Spleen (tissue), 11 donors: ENCODE results near the gene DSE. TPM values are rescaled to one million over a fixed set of nuclear protein-coding genes. Genes with fewer than 3 reads are reported as not detected.

Experiments used
- DNase-seq: peaks from one replicate; pipeline ENCODE4 v3.0.0-alpha.2; 2020
- H3K27ac ChIP-seq, 8 donors: fragments of 200-600 bp; sonication (generic) in 7 of 8; 1 replicate in 4 of 8; 2 replicates in 4 of 8; pipeline versions ENCODE4 v1.5.0 to v1.8.0; 2016 to 2021; ENCODE audit warnings: inconsistent platforms in 4 of 8, mild to moderate bottlenecking in 4 of 8, moderate library complexity in 1 of 8
- H3K27me3 ChIP-seq, 7 donors: fragments of 200-600 bp; sonication (generic) in 6 of 7; replicated peaks in 1 of 7; 1 replicate in 4 of 7; 2 replicates in 3 of 7; pipeline versions ENCODE4 v1.5.0 to v1.8.0; 2016 to 2021; ENCODE audit warnings: inconsistent platforms in 3 of 7, mild to moderate bottlenecking in 1 of 7
- H3K36me3 ChIP-seq, 6 donors: fragments of 200-600 bp; sonication (generic) in 5 of 6; 1 replicate in 4 of 6; 2 replicates in 2 of 6; pipeline versions ENCODE4 v1.5.0 to v1.8.0; 2016 to 2021; ENCODE audit warnings: inconsistent platforms in 2 of 6
- H3K4me1 ChIP-seq, 6 donors: fragments of 200-600 bp; sonication (generic) in 5 of 6; 1 replicate in 3 of 6; 2 replicates in 3 of 6; pipeline versions ENCODE4 v1.5.0 to v1.8.0; 2016 to 2021; ENCODE audit warnings: inconsistent platforms in 3 of 6
- H3K4me3 ChIP-seq, 8 donors: fragments of 200-600 bp; sonication (generic) in 7 of 8; 1 replicate in 4 of 8; 2 replicates in 4 of 8; pipeline versions ENCODE4 v1.5.0 to v1.8.0; 2016 to 2021; ENCODE audit warnings: inconsistent platforms in 4 of 8, mild to moderate bottlenecking in 4 of 8, moderate library complexity in 2 of 8
- H3K9me3 ChIP-seq, 8 donors: fragments of 200-600 bp; sonication (generic) in 7 of 8; 1 replicate in 4 of 8; 2 replicates in 4 of 8; pipeline versions ENCODE4 v1.5.0 to v1.8.0; 2016 to 2021; ENCODE audit warnings: inconsistent platforms in 4 of 8
- POLR2A ChIP-seq, 3 donors: fragments of 450-650 bp; IDR thresholded peaks; one replicate each; pipeline ENCODE4 v1.5.1; 2017; ENCODE audit warnings: antibody characterized with exemption in 3 of 3, mild to moderate bottlenecking in 1 of 3
- POLR2AphosphoS5 ChIP-seq, 3 donors: sonication (generic); formaldehyde crosslinking; IDR thresholded peaks; one replicate each; pipeline ENCODE4 v1.5.1; 2017; ENCODE audit warnings: antibody characterized with exemption in 3 of 3
- WGBS, 5 donors: extraction: QIAGEN DNeasy Blood & Tissue Kit in 3 of 5; methylation state at CpG; one replicate each; pipeline versions ENCODE4 v1.1.5 to v1.1.7; 2013 to 2018; 5-methylcytosine and 5-hydroxymethylcytosine counted together
- intact Hi-C: fragments of 100-400 bp; cut with DNase I; formaldehyde crosslinking; loops from one replicate; pipeline ENCODE4 v1.15.0; 2023; ENCODE audit warnings: low total_unique reads
- polyA plus RNA-seq, 3 donors: library from polyadenylated mRNA; stranded (reverse); fragments of 200-250 nt; gene quantifications; one replicate each; pipeline ENCODE4 v1.2.1, GENCODE V29; 2013
- total RNA-seq, 7 donors: library from RNA; depleted of rRNA in 3 of 7; stranded (reverse); fragments of >200 nt in 3 of 7; fragmentation: NEBNext Ultra II Directional in 4 of 7; extraction: Animal tissue kit (Norgen Biotek cat#: 25700) in 4 of 7; gene quantifications; one replicate each; pipeline versions ENCODE4 v1.1.0 to v1.2.1, GENCODE V29; 2016 to 2021
- TF ChIP-seq, protein P1 (sequence below), 11 experiments: fragments of 200-600 bp in 7 of 11; fragments of 450-650 bp in 4 of 11; sonication (generic) in 4 of 11; IDR thresholded peaks in 8 of 11; conservative IDR thresholded peaks in 3 of 11; 1 replicate in 7 of 11; 2 replicates in 4 of 11; pipeline versions ENCODE4 v1.4.0 to v1.8.0; 2016 to 2021; ENCODE audit warnings: antibody characterized with exemption in 11 of 11, inconsistent platforms in 4 of 11, mild to moderate bottlenecking in 1 of 11
- donor health status: healthy with polysubstance abuse.
- donor health status: DM: no; HTN: no; CAD: no; lungs with moderate emphysema.
- donor health status: DM: no; HTN: no; CAD: no.
- donor health status: Bipolar disorder and iron deficiency.
- donor health status: healthy.
- donor health status: DM: no; HTN: no; CAD: no.
- donor health status: DM: yes; HTN: yes; CAD: no.

Gene DSE
- total and polyA plus RNA-seq, 10 donors: 8.2 to 82.3 (median 61.7) TPM

DNA sequence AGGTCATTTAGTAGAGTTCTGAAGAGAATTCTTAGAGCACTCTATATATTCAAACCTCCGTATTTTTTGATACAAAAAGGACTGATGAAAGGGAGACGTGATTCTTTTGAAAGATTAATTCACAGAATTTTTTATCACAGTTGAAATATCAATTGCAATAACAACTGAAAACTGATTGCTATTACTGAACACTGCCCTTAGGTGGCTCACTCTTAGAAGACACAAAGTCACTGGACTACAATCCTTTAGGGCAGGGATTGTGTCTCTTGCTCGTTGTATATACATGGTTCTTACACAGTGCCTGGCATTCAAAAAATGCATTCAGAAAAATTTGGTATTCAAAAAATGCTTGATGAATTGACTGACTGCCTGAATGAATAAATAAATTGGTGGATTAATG, 73.3 kb downstream of the DSE start:
- TF ChIP-seq, protein P1, sequence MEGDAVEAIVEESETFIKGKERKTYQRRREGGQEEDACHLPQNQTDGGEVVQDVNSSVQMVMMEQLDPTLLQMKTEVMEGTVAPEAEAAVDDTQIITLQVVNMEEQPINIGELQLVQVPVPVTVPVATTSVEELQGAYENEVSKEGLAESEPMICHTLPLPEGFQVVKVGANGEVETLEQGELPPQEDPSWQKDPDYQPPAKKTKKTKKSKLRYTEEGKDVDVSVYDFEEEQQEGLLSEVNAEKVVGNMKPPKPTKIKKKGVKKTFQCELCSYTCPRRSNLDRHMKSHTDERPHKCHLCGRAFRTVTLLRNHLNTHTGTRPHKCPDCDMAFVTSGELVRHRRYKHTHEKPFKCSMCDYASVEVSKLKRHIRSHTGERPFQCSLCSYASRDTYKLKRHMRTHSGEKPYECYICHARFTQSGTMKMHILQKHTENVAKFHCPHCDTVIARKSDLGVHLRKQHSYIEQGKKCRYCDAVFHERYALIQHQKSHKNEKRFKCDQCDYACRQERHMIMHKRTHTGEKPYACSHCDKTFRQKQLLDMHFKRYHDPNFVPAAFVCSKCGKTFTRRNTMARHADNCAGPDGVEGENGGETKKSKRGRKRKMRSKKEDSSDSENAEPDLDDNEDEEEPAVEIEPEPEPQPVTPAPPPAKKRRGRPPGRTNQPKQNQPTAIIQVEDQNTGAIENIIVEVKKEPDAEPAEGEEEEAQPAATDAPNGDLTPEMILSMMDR (IDR thresholded peaks at IDR 0.05 in 8 of 11, conservative IDR thresholded peaks at IDR 0.05 in 3 of 11): peak in 9 of 11 experiments; percentile 25 to 65 (median 52)
- TF ChIP-seq POLR2AphosphoS5 (IDR thresholded peaks at IDR 0.05): no peak
- Histone ChIP-seq H3K27ac (no peak overlapping the region), H3K4me3 (no peak overlapping the region), H3K36me3 (no peaks in the 10 kb centered on the region), H3K4me1 (peaks cover 6 to 69% (median 43%) of the 10 kb centered on the region in 6 donors), H3K27me3 (no peaks in the 10 kb centered on the region), H3K9me3 (no peaks in the 10 kb centered on the region)
- intact Hi-C loops: loop anchor here (5.0 kb wide), 1 partner anchor 88 kb away; no protein-coding TSS in a partner anchor
- DNase-seq: no peak
- 25 to 49% (median 30%) methylated on average over 3 of the region's 3 CpGs for WGBS, 5 donors

DNA sequence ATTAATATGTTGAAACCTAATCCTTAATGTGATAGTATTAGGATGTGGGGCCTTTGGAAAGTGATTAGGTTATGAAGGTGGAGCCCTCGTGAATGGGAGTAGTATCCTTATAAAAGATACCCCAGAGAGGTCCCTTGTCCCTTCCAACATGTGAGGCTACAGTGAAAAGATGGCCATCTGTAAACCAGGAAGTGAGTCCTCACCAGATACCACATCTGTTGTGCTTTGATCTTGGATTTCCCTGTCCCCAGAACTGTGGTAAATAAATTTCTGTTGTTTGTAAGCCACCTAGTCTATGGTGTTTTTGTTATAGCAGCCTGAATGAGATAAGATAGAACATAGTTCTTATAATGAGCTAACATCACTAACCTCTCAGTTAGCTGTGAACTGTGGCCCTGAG, 73.8 kb downstream of the DSE start:
- H3K4me1 ChIP-seq: peaks cover under 1 to 69% (median 39%) of the 10 kb centered on the region in 6 donors
- H3K36me3 ChIP-seq: no peaks in the 10 kb centered on the region
- 75 to 94% (median 87%) methylated on average over 1 of the region's 1 CpG for WGBS, 5 donors
- TF ChIP-seq POLR2AphosphoS5 (IDR thresholded peaks at IDR 0.05) (no peak), POLR2A (IDR thresholded peaks at IDR 0.05) (no peak)
- TF ChIP-seq, protein P1 (IDR thresholded peaks at IDR 0.05 in 8 of 11, conservative IDR thresholded peaks at IDR 0.05 in 3 of 11): no peak
- H3K4me3 ChIP-seq: no peak overlapping the region
- H3K27me3 ChIP-seq: no peaks in the 10 kb centered on the region
- DNase-seq: no peak
- peak overlapping the region in 1 of 8 donors; percentile 16 for H3K27ac ChIP-seq
- intact Hi-C loops: loop anchor here (5.0 kb wide), 1 partner anchor 88 kb away; no protein-coding TSS in a partner anchor
- no peaks in the 10 kb centered on the region for H3K9me3 ChIP-seq

DNA sequence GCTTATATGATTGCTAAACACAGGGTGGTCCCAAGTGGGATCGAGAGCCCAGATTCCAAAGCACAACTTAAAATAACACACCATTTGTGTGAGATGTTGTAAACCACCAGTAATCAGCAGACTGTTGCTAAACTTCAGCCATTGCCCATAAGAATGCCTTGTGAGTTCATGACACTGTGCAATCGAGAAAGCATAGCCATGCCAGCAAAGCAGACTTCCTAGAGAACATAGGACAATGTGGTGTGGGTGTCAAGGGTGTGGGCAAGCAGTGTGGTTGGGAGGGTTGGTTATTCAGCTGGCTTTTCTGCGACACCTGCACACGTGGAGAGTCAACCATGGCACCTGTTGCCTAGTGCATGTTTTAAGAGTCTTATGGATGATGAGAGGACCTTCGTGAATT, 74.4 kb downstream of the DSE start:
- peak overlapping the region in 1 of 8 donors; percentile 16 for H3K27ac ChIP-seq
- no peaks in the 10 kb centered on the region for H3K9me3 ChIP-seq
- 56 to 62% (median 57%) methylated on average over 5 of the region's 5 CpGs for WGBS, 5 donors
- no peak for DNase-seq
- no peaks in the 10 kb centered on the region for H3K27me3 ChIP-seq
- no peaks in the 10 kb centered on the region for H3K36me3 ChIP-seq
- H3K4me1 ChIP-seq: peaks cover 0 to 71% (median 38%) of the 10 kb centered on the region in 6 donors
- TF ChIP-seq, protein P1 (IDR thresholded peaks at IDR 0.05 in 8 of 11, conservative IDR thresholded peaks at IDR 0.05 in 3 of 11): no peak
- peak in 1 of 3 donors; percentile 41 for TF ChIP-seq POLR2AphosphoS5 (IDR thresholded peaks at IDR 0.05)
- no peak overlapping the region for H3K4me3 ChIP-seq
- intact Hi-C loops: no loop called here

DNA sequence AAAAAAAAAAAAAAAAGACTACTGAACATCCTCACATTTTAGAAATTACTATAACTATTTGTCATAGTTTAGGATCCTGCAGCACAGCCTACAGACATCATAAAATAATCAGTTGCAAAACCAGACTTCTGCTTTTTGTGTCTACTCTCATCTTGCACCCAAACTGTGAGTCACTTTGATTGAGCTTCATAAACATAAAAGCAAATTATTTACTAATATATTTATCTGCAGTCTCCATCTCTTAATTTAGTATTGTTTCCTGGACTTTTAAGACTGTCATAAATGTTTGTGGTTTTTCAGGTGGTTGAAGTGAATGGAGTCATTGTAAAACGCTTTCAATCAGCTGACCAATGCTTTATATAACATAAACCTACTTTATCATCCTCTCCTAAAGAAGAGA, 75.7 kb downstream of the DSE start:
- no peaks in the 10 kb centered on the region for H3K9me3 ChIP-seq
- peak overlapping the region in 2 of 8 donors; percentile 65 to 76 for H3K27ac ChIP-seq
- DNase-seq: no peak
- no peaks in the 10 kb centered on the region for H3K27me3 ChIP-seq
- 53 to 80% (median 71%) methylated on average over 1 of the region's 1 CpG for WGBS, 5 donors
- intact Hi-C loops: no loop called here
- TF ChIP-seq POLR2A (IDR thresholded peaks at IDR 0.05): no peak
- TF ChIP-seq, protein P1 (IDR thresholded peaks at IDR 0.05 in 8 of 11, conservative IDR thresholded peaks at IDR 0.05 in 3 of 11): no peak
- no peak for TF ChIP-seq POLR2AphosphoS5 (IDR thresholded peaks at IDR 0.05)
- H3K36me3 ChIP-seq: no peaks in the 10 kb centered on the region
- no peak overlapping the region for H3K4me3 ChIP-seq
- peaks cover 0 to 84% (median 48%) of the 10 kb centered on the region in 6 donors for H3K4me1 ChIP-seq
